Mesodermal cell (in vitro differentiated cells): ENCODE data around the gene GRM4.
"Not testable (repeated sequence)": the region's sequence is repeated elsewhere in the genome, so short reads cannot be mapped to it uniquely, and the experiment has no call there.

Experiments
- H3K27ac ChIP-seq: 2 replicates; pipeline ENCODE4 v1.7.0; 2013; ENCODE audit warnings: mild to moderate bottlenecking, low read depth, low read length, moderate library complexity; ENCODE audit not compliant: severe bottlenecking
- H3K36me3 ChIP-seq: 2 replicates; pipeline ENCODE4 v1.7.1; 2013; ENCODE audit warnings: mild to moderate bottlenecking, low read length, moderate library complexity; ENCODE audit not compliant: control insufficient read depth, insufficient read depth
- H3K4me1 ChIP-seq: one replicate; pipeline ENCODE4 v1.7.1; 2013; ENCODE audit warnings: mild to moderate bottlenecking, low read length; ENCODE audit not compliant: insufficient read depth, control insufficient read depth, poor library complexity, severe bottlenecking
- H3K4me3 ChIP-seq: 2 replicates; pipeline ENCODE4 v1.7.0; 2013; ENCODE audit warnings: low read length, control low read depth, mild to moderate bottlenecking; ENCODE audit not compliant: insufficient read depth, poor library complexity, severe bottlenecking; ENCODE audit errors: extremely low read depth
- H3K9me3 ChIP-seq: 2 replicates; pipeline ENCODE4 v1.7.1; 2013; ENCODE audit warnings: mild to moderate bottlenecking, low read length, moderate library complexity; ENCODE audit not compliant: control insufficient read depth
- WGBS, 2 experiments: methylation state at CpG; one replicate each; pipeline ENCODE4 v1.1.5; 2013; ENCODE audit warnings: missing lambda C conversion rate in 2 of 2; ENCODE audit not compliant: insufficient coverage in 2 of 2; 5-methylcytosine and 5-hydroxymethylcytosine counted together

GRM4 gene

GRCh38 chr6:34051331-34051919 lies 94.5 kb downstream of the GRM4 start:
- Histone ChIP-seq H3K4me1 (no peaks in the 10 kb centered on the region), H3K9me3 (no peaks in the 10 kb centered on the region), H3K4me3 (no peak overlapping the region), H3K27ac (no peak overlapping the region), H3K36me3 (no peaks in the 10 kb centered on the region)
- WGBS, 2 experiments: 83 to 95% methylated on average over 6 to 8 of the region's 8 CpGs

GRCh38 chr6:34050691-34051090 lies 95.2 kb downstream of the GRM4 start:
- WGBS, 2 experiments: 90 to 100% methylated on average over 2 to 4 of the region's 5 CpGs

GRCh38 chr6:34049395-34050342 lies 96.2 kb downstream of the GRM4 start:
- no peaks in the 10 kb centered on the region for H3K9me3 ChIP-seq
- no peaks in the 10 kb centered on the region for H3K36me3 ChIP-seq
- no peak overlapping the region for H3K27ac ChIP-seq
- H3K4me1 ChIP-seq: no peaks in the 10 kb centered on the region
- 89 to 92% methylated on average over 12 to 13 of the region's 15 CpGs for WGBS, 2 experiments
- H3K4me3 ChIP-seq: no peak overlapping the region

More at GRCh38 chr6:34050691-34051090, 95.2 kb downstream of the GRM4 start:
- no peaks in the 10 kb centered on the region for H3K36me3 ChIP-seq
- H3K4me3 ChIP-seq: no peak overlapping the region
- H3K4me1 ChIP-seq: no peaks in the 10 kb centered on the region
- H3K9me3 ChIP-seq: no peaks in the 10 kb centered on the region
- H3K27ac ChIP-seq: no peak overlapping the region

- Histone ChIP-seq H3K9me3 (no peaks in the 10 kb centered on the region), H3K27ac (no peak overlapping the region), H3K4me1 (no peaks in the 10 kb centered on the region), H3K4me3 (no peak overlapping the region), H3K36me3 (no peaks in the 10 kb centered on the region)
- 72% methylated on average over 8 to 12 of the region's 15 CpGs for WGBS, 2 experiments
Observed at GRCh38 chr6:34047913-34048867, 97.7 kb downstream of the GRM4 start.

- H3K9me3 ChIP-seq: no peaks in the 10 kb centered on the region
- H3K27ac ChIP-seq: no peak overlapping the region
- H3K4me3 ChIP-seq: no peak overlapping the region
- 75 to 100% methylated on average over 1 to 3 of the region's 5 CpGs for WGBS, 2 experiments
- H3K4me1 ChIP-seq: no peaks in the 10 kb centered on the region
- H3K36me3 ChIP-seq: no peaks in the 10 kb centered on the region
Observed at GRCh38 chr6:34046617-34047016, 99.3 kb downstream of the GRM4 start.

- WGBS, 2 experiments: 72% methylated on average over 3 to 6 of the region's 8 CpGs
- Histone ChIP-seq H3K4me1 (no peaks in the 10 kb centered on the region), H3K36me3 (no peaks in the 10 kb centered on the region), H3K27ac (no peak overlapping the region), H3K4me3 (no peak overlapping the region), H3K9me3 (no peaks in the 10 kb centered on the region)
Observed at GRCh38 chr6:34045771-34046170, 100.1 kb downstream of the GRM4 start.

- WGBS, 2 experiments: 76 to 94% methylated on average over 5 to 10 of the region's 13 CpGs
- no peaks in the 10 kb centered on the region for H3K36me3 ChIP-seq
- H3K9me3 ChIP-seq: no peaks in the 10 kb centered on the region
- H3K4me3 ChIP-seq: no peak overlapping the region
- no peaks in the 10 kb centered on the region for H3K4me1 ChIP-seq
- H3K27ac ChIP-seq: no peak overlapping the region
Observed at GRCh38 chr6:34044945-34045595, 100.8 kb downstream of the GRM4 start.

- H3K9me3 ChIP-seq: no peaks in the 10 kb centered on the region
- H3K4me1 ChIP-seq: no peaks in the 10 kb centered on the region
- no peak overlapping the region for H3K4me3 ChIP-seq
- H3K27ac ChIP-seq: no peak overlapping the region
- no peaks in the 10 kb centered on the region for H3K36me3 ChIP-seq
- 90 to 93% methylated on average over 3 to 5 of the region's 8 CpGs for WGBS, 2 experiments
Observed at GRCh38 chr6:34043359-34043758, 102.5 kb downstream of the GRM4 start.

GRCh38 chr6:34041998-34042397 lies 103.9 kb downstream of the GRM4 start:
- H3K36me3 ChIP-seq, H3K4me3 ChIP-seq, H3K27ac ChIP-seq, H3K9me3 ChIP-seq, H3K4me1 ChIP-seq: not testable (repeated sequence)
- 79 to 88% methylated on average over 4 of the region's 5 CpGs for WGBS, 2 experiments

- H3K36me3 ChIP-seq: no peaks in the 10 kb centered on the region
- no peak overlapping the region for H3K4me3 ChIP-seq
- 78 to 92% methylated on average over 4 to 5 of the region's 6 CpGs for WGBS, 2 experiments
- no peaks in the 10 kb centered on the region for H3K4me1 ChIP-seq
- H3K27ac ChIP-seq: no peak overlapping the region
- H3K9me3 ChIP-seq: no peaks in the 10 kb centered on the region
Observed at GRCh38 chr6:34041385-34041784, 104.5 kb downstream of the GRM4 start.
